ENCODE measurements around the gene KRT78. TPM values are rescaled to one million over a fixed set of nuclear protein-coding genes. Genes with fewer than 3 reads are reported as not detected.

The KRT78 gene
- total and polyA plus RNA-seq, 2 of the 13 experiments (the other 11 are each of a cell fraction or from before 2014, with no cell fraction given), result not detected

DNA sequence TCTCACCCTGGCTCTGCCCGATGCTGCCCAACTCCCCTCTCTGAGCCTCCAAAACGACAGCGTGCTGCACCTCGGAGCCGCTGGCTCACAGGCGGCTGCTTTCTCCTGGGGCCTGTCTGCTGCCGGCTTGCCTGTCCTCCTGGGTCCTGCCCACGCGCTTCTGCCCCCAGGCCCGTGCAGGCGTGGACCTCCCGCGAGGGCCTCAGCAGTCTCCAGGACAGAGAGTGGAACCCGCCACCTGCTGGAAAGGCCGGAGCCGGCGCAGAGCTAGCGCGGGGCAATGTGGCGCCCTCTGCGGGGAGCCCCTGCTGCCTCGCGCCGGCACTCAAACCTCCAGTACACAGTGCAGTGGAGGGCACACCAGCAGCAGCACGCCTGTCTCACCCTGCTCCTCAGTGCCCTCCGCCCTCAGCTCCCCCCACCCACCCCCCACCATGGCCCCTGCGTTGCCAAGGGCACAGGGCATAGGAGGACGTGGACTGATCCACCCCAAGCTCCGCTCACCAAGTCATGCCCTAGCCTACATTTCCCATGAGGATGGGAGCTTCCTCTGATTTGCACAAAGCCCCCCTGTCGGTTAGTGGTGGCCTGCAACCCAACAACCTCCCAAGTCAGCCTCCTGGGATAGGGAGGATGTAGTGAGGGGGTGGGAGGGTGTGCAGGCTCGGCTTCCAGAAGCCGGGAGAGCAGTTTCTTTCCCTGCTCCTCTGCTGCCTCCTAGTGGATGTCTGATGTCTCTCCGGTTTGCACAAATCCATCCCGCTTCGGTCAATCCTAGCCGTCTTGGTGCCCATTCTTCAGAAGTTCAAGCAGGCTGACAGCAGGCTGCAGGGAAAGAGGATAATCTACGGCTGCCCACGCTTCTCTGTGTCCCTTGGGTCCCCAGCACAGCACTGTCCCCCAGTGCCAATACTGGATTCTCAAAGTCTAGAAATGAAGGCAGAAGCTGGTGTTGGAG, 30.9 kb upstream of the KRT78 start (continued):
- TF ChIP-seq POGK (CRISPR knock-in tag; conservative IDR thresholded peaks at IDR 0.05), result peak; percentile 59; the same call in 1 of the 2 replicates
- no peak for TF ChIP-seq MBNL3 (CRISPR knock-in tag; conservative IDR thresholded peaks at IDR 0.05)
- TF ChIP-seq AHDC1 (CRISPR knock-in tag; IDR thresholded peaks at IDR 0.05; ENCODE audit: borderline replicate concordance), result no peak
- no peak for TF ChIP-seq ZNF207 (IDR thresholded peaks at IDR 0.05; ENCODE audit: borderline replicate concordance)
- no peak for TF ChIP-seq TBL1XR1 (IDR thresholded peaks at IDR 0.05; ENCODE audit: borderline replicate concordance, low read length, partially characterized antibody)
- no peak for TF ChIP-seq GATAD1 (CRISPR knock-in tag; IDR thresholded peaks at IDR 0.05)
- TF ChIP-seq, protein P1, sequence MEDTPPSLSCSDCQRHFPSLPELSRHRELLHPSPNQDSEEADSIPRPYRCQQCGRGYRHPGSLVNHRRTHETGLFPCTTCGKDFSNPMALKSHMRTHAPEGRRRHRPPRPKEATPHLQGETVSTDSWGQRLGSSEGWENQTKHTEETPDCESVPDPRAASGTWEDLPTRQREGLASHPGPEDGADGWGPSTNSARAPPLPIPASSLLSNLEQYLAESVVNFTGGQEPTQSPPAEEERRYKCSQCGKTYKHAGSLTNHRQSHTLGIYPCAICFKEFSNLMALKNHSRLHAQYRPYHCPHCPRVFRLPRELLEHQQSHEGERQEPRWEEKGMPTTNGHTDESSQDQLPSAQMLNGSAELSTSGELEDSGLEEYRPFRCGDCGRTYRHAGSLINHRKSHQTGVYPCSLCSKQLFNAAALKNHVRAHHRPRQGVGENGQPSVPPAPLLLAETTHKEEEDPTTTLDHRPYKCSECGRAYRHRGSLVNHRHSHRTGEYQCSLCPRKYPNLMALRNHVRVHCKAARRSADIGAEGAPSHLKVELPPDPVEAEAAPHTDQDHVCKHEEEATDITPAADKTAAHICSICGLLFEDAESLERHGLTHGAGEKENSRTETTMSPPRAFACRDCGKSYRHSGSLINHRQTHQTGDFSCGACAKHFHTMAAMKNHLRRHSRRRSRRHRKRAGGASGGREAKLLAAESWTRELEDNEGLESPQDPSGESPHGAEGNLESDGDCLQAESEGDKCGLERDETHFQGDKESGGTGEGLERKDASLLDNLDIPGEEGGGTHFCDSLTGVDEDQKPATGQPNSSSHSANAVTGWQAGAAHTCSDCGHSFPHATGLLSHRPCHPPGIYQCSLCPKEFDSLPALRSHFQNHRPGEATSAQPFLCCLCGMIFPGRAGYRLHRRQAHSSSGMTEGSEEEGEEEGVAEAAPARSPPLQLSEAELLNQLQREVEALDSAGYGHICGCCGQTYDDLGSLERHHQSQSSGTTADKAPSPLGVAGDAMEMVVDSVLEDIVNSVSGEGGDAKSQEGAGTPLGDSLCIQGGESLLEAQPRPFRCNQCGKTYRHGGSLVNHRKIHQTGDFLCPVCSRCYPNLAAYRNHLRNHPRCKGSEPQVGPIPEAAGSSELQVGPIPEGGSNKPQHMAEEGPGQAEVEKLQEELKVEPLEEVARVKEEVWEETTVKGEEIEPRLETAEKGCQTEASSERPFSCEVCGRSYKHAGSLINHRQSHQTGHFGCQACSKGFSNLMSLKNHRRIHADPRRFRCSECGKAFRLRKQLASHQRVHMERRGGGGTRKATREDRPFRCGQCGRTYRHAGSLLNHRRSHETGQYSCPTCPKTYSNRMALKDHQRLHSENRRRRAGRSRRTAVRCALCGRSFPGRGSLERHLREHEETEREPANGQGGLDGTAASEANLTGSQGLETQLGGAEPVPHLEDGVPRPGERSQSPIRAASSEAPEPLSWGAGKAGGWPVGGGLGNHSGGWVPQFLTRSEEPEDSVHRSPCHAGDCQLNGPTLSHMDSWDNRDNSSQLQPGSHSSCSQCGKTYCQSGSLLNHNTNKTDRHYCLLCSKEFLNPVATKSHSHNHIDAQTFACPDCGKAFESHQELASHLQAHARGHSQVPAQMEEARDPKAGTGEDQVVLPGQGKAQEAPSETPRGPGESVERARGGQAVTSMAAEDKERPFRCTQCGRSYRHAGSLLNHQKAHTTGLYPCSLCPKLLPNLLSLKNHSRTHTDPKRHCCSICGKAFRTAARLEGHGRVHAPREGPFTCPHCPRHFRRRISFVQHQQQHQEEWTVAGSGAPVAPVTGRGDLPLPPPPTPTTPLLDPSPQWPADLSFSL (CRISPR knock-in tag; IDR thresholded peaks at IDR 0.05), result no peak
- 0 out of 2 replicates have a peak, but pooled peaks have one; percentile 22 for TF ChIP-seq POLR2G (IDR thresholded peaks at IDR 0.05; ENCODE audit: low read depth, low read length)
- TF ChIP-seq ARNT (IDR thresholded peaks at IDR 0.05), result no peak
- TF ChIP-seq ZNF713 (CRISPR knock-in tag; IDR thresholded peaks at IDR 0.05), result no peak
- TF ChIP-seq RBM39 (IDR thresholded peaks at IDR 0.05; ENCODE audit: low read depth, low read length, poor library complexity, severe bottlenecking), result peak; percentile 90
- no peak for TF ChIP-seq IKZF4 (CRISPR knock-in tag; IDR thresholded peaks at IDR 0.05; ENCODE audit: borderline replicate concordance, low read depth, not compliant biosample characterization)
- TF ChIP-seq SKI (IDR thresholded peaks at IDR 0.05; ENCODE audit: partially characterized antibody), result no peak
- TF ChIP-seq KLF16 (CRISPR knock-in tag; IDR thresholded peaks at IDR 0.05), result no peak
